Colonic mucosa (tissue), 4 donors: ENCODE results near the gene ID1. TPM values are rescaled to one million over a fixed set of nuclear protein-coding genes. Genes with fewer than 3 reads are reported as not detected.
"Not testable (repeated sequence)": the region's sequence is repeated elsewhere in the genome, so short reads cannot be mapped to it uniquely, and the experiment has no call there.

Source experiments
- DNase-seq: peaks from one replicate; pipeline ENCODE4 v3.0.0-alpha.2; 2020
- H3K27ac ChIP-seq: fragments of 200-600 bp; one replicate; pipeline ENCODE4 v1.8.0; 2021
- H3K27me3 ChIP-seq: fragments of 200-600 bp; one replicate; pipeline ENCODE4 v1.8.0; 2021
- H3K36me3 ChIP-seq: fragments of 200-600 bp; one replicate; pipeline ENCODE4 v1.8.0; 2021
- H3K4me1 ChIP-seq: fragments of 200-600 bp; one replicate; pipeline ENCODE4 v1.8.0; 2021; ENCODE audit warnings: mild to moderate bottlenecking
- H3K4me3 ChIP-seq: fragments of 200-600 bp; one replicate; pipeline ENCODE4 v1.8.0; 2021
- H3K9ac ChIP-seq, 2 donors: one replicate each; pipeline ENCODE4 v1.7.0; 2013; ENCODE audit warnings: control low read depth in 2 of 2, low read depth in 2 of 2, low read length in 2 of 2
- H3K9me3 ChIP-seq: fragments of 200-600 bp; one replicate; pipeline ENCODE4 v1.8.0; 2021
- CTCF ChIP-seq: fragments of 200-600 bp; IDR thresholded peaks from one replicate; pipeline ENCODE4 v1.8.0; 2022; ENCODE audit warnings: antibody characterized with exemption, mild to moderate bottlenecking
- intact Hi-C: fragments of 100-400 bp; cut with DNase I; formaldehyde crosslinking; loops from one replicate; pipeline ENCODE4 v1.14.1; 2022
- total RNA-seq, 2 donors: library from RNA; stranded (reverse); fragmentation: NEBNext Ultra II Directional in 1 of 2; extraction: Animal tissue kit (Norgen Biotek cat#: 25700) in 1 of 2; gene quantifications; one replicate each; pipeline ENCODE4 v1.2.1, GENCODE V29; 2021
- donor health status: healthy.
- donor health status: DM: no; HTN: no; CAD: no.
- donor health status: DM: no; HTN: no; CAD: no.

ID1 gene
- total RNA-seq, 2 donors from 2014 or later: 134 to 179 TPM

- Histone ChIP-seq H3K27me3 (no peaks in the 10 kb centered on the region), H3K9ac (no peak overlapping the region), H3K27ac (no peak overlapping the region), H3K9me3 (no peaks in the 10 kb centered on the region), H3K36me3 (no peaks in the 10 kb centered on the region), H3K4me1 (peaks cover 5% of the 10 kb centered on the region), H3K4me3 (no peak overlapping the region)
- no peak for DNase-seq
- TF ChIP-seq CTCF: no peak
- intact Hi-C loops: no loop called here
Observed at GRCh38 chr20:31576751-31577150, 28.3 kb upstream of the ID1 start.

GRCh38 chr20:31577194-31577593 lies 27.9 kb upstream of the ID1 start:
- no peak for TF ChIP-seq CTCF
- DNase-seq: no peak
- Histone ChIP-seq H3K4me3 (no peak overlapping the region), H3K9me3 (no peaks in the 10 kb centered on the region), H3K36me3 (no peaks in the 10 kb centered on the region), H3K9ac (no peak overlapping the region), H3K4me1 (peaks cover 2% of the 10 kb centered on the region), H3K27ac (no peak overlapping the region), H3K27me3 (no peaks in the 10 kb centered on the region)
- intact Hi-C loops: no loop called here

GRCh38 chr20:31578448-31579138 lies 26.5 kb upstream of the ID1 start:
- no peak overlapping the region for H3K27ac ChIP-seq
- H3K36me3 ChIP-seq: no peaks in the 10 kb centered on the region
- TF ChIP-seq CTCF: no peak
- DNase-seq: no peak
- intact Hi-C loops: no loop called here
- no peak overlapping the region for H3K9ac ChIP-seq
- no peaks in the 10 kb centered on the region for H3K4me1 ChIP-seq
- no peaks in the 10 kb centered on the region for H3K9me3 ChIP-seq
- no peak overlapping the region for H3K4me3 ChIP-seq
- H3K27me3 ChIP-seq: no peaks in the 10 kb centered on the region

GRCh38 chr20:31579245-31579644 lies 25.8 kb upstream of the ID1 start:
- Histone ChIP-seq H3K4me1 (no peaks in the 10 kb centered on the region), H3K27ac (no peak overlapping the region), H3K9ac (no peak overlapping the region), H3K36me3 (no peaks in the 10 kb centered on the region), H3K9me3 (no peaks in the 10 kb centered on the region), H3K4me3 (no peak overlapping the region), H3K27me3 (no peaks in the 10 kb centered on the region)
- no peak for DNase-seq
- intact Hi-C loops: no loop called here
- no peak for TF ChIP-seq CTCF

- H3K36me3 ChIP-seq, H3K9ac ChIP-seq, H3K9me3 ChIP-seq, DNase-seq, intact Hi-C loops, H3K27me3 ChIP-seq, H3K27ac ChIP-seq, H3K4me1 ChIP-seq, H3K4me3 ChIP-seq: not testable (repeated sequence)
Observed at GRCh38 chr20:31579941-31580651, 25.0 kb upstream of the ID1 start.

- Histone ChIP-seq H3K9me3 (no peaks in the 10 kb centered on the region), H3K4me3 (no peak overlapping the region), H3K27me3 (no peaks in the 10 kb centered on the region), H3K9ac (no peak overlapping the region), H3K4me1 (no peaks in the 10 kb centered on the region), H3K27ac (no peak overlapping the region), H3K36me3 (no peaks in the 10 kb centered on the region)
- TF ChIP-seq CTCF: no peak
- no peak for DNase-seq
- intact Hi-C loops: no loop called here
Observed at GRCh38 chr20:31580706-31581105, 24.4 kb upstream of the ID1 start.
